Right cardiac atrium (tissue), 5 donors: ENCODE results near the gene SEPTIN7. TPM values are rescaled to one million over a fixed set of nuclear protein-coding genes. Genes with fewer than 3 reads are reported as not detected.
A peak's percentile ranks its signal among the peaks of the same experiment; 100 is the strongest.

Experiments
- ATAC-seq, 2 donors: fragments of 200-7000 bp; cut with Tn5 transposase; one replicate each; pipeline versions ENCODE4 v1.8.0 to v1.9.1; 2020; ENCODE audit warnings: moderate library complexity in 2 of 2, mild to moderate bottlenecking in 1 of 2
- DNase-seq, 3 donors: peaks; one replicate each; pipeline ENCODE4 v3.0.0-alpha.2; 2020
- H3K27ac ChIP-seq: one replicate; pipeline ENCODE4 v1.5.1; 2013; ENCODE audit warnings: mild to moderate bottlenecking, low read length, control low read depth, moderate library complexity
- H3K27me3 ChIP-seq: one replicate; pipeline ENCODE4 v1.6.1; 2013; ENCODE audit not compliant: control insufficient read depth, insufficient read depth
- H3K4me1 ChIP-seq: one replicate; pipeline ENCODE4 v1.6.1; 2013; ENCODE audit warnings: low read length; ENCODE audit not compliant: control insufficient read depth, insufficient read depth
- H3K4me3 ChIP-seq: one replicate; pipeline ENCODE4 v1.5.1; 2013; ENCODE audit warnings: low read length, control low read depth
- H3K9me3 ChIP-seq: one replicate; pipeline ENCODE4 v1.6.1; 2013; ENCODE audit warnings: low read length; ENCODE audit not compliant: control insufficient read depth
- WGBS: extraction: QIAGEN DNeasy Blood & Tissue Kit; methylation state at CpG from one replicate; pipeline ENCODE4 v1.1.7; 2013; 5-methylcytosine and 5-hydroxymethylcytosine counted together
- intact Hi-C, 4 donors: fragments of 100-400 bp; cut with DNase I; formaldehyde crosslinking; loops; one replicate each; pipeline versions ENCODE4 v1.11.0 to v1.14.0; 2022 to 2023
- polyA plus RNA-seq: library from polyadenylated mRNA; stranded (reverse); fragments of 200-250 nt; gene quantifications from one replicate; pipeline ENCODE4 v1.2.3, GENCODE V29; 2013
- total RNA-seq, 4 donors: library from RNA; stranded (reverse); fragmentation: NEBNext Ultra II Directional; extraction: Animal tissue kit (Norgen Biotek cat#: 25700); gene quantifications; one replicate each; pipeline ENCODE4 v1.2.1, GENCODE V29; 2021
- donor health status: healthy with polysubstance abuse.
- donor health status: DM: no; HTN: yes; CAD: no.
- donor health status: DM: no; HTN: no; CAD: no.
- donor health status: DM: no; HTN: yes; CAD: no; lungs with severe emphysema.
- donor health status: DM: yes; HTN: yes; CAD: no.

Gene SEPTIN7
- total and polyA plus RNA-seq, 5 donors, result 189 to 225 (median 211) TPM

- intact Hi-C loops, result no loop called here
- 86% methylated on average over 2 of the region's 2 CpGs for WGBS
- ATAC-seq, result no peak
Measured at GRCh38 chr7:35785250-35785649, 15.6 kb upstream of the SEPTIN7 start.

GRCh38 chr7:35787925-35788324 is 12.9 kb upstream of the SEPTIN7 start:
- ATAC-seq (no peak), DNase-seq (no peak)
- H3K4me1 ChIP-seq, result peaks cover 2% of the 10 kb centered on the region
- H3K9me3 ChIP-seq, result no peaks in the 10 kb centered on the region
- WGBS, result 66% methylated on average over 2 of the region's 2 CpGs
- no peak overlapping the region for H3K4me3 ChIP-seq
- no peak overlapping the region for H3K27ac ChIP-seq
- intact Hi-C loops, result no loop called here
- H3K27me3 ChIP-seq, result no peaks in the 10 kb centered on the region

More at GRCh38 chr7:35785250-35785649, 15.6 kb upstream of the SEPTIN7 start:
- peaks cover 2% of the 10 kb centered on the region for H3K4me1 ChIP-seq
- H3K27me3 ChIP-seq, result no peaks in the 10 kb centered on the region
- no peak overlapping the region for H3K27ac ChIP-seq
- DNase-seq, result no peak
- H3K4me3 ChIP-seq, result no peak overlapping the region
- no peaks in the 10 kb centered on the region for H3K9me3 ChIP-seq

- Histone ChIP-seq H3K27me3 (no peaks in the 10 kb centered on the region), H3K27ac (no peak overlapping the region), H3K9me3 (no peaks in the 10 kb centered on the region), H3K4me3 (no peak overlapping the region), H3K4me1 (no peaks in the 10 kb centered on the region)
- DNase-seq, result no peak
- peak; percentile 72 to 76 for ATAC-seq
- 40% methylated on average over 1 of the region's 1 CpG for WGBS
- intact Hi-C loops, result no loop called here
Measured at GRCh38 chr7:35792472-35792871, 8.4 kb upstream of the SEPTIN7 start.

- intact Hi-C loops, result no loop called here
- 28% methylated on average over 4 of the region's 4 CpGs for WGBS
- peak overlapping the region; percentile 86 for H3K27ac ChIP-seq
- H3K4me1 ChIP-seq, result no peaks in the 10 kb centered on the region
- DNase-seq (peak in 1 of 3 donors; percentile 13), ATAC-seq (peak; percentile 91 to 95)
- H3K4me3 ChIP-seq, result no peak overlapping the region
- H3K9me3 ChIP-seq, result no peaks in the 10 kb centered on the region
- no peaks in the 10 kb centered on the region for H3K27me3 ChIP-seq
Measured at GRCh38 chr7:35792873-35793489, 7.9 kb upstream of the SEPTIN7 start.

GRCh38 chr7:35797311-35797710 is 3.5 kb upstream of the SEPTIN7 start:
- 88% methylated on average over 5 of the region's 5 CpGs for WGBS
- Histone ChIP-seq H3K27me3 (no peaks in the 10 kb centered on the region), H3K9me3 (no peaks in the 10 kb centered on the region), H3K4me1 (no peaks in the 10 kb centered on the region), H3K4me3 (no peak overlapping the region), H3K27ac (no peak overlapping the region)
- intact Hi-C loops, result no loop called here
- ATAC-seq (no peak), DNase-seq (no peak)

- DNase-seq, result peak; percentile 92 to 95 (median 95)
- Histone ChIP-seq H3K9me3 (no peaks in the 10 kb centered on the region), H3K27ac (peak overlapping the region; percentile 89), H3K27me3 (no peaks in the 10 kb centered on the region), H3K4me3 (peak overlapping the region; percentile 84), H3K4me1 (peaks cover 5% of the 10 kb centered on the region)
- intact Hi-C loops, result loop anchor here (5.0 to 10.0 kb wide), 6 partner anchors 38 to 105 kb away; no protein-coding TSS in a partner anchor
- ATAC-seq, result peak; percentile 81 to 84
- WGBS, result 1% methylated on average over 37 of the region's 37 CpGs
Measured at GRCh38 chr7:35799846-35800717, 775 bp upstream of the SEPTIN7 start.

- Histone ChIP-seq H3K9me3 (no peaks in the 10 kb centered on the region), H3K27me3 (no peaks in the 10 kb centered on the region), H3K4me3 (peak overlapping the region; percentile 69), H3K27ac (peak overlapping the region; percentile 85), H3K4me1 (peaks cover 7% of the 10 kb centered on the region)
- under 1% methylated on average over 70 of the region's 70 CpGs for WGBS
- ATAC-seq (peak; percentile 63 to 71), DNase-seq (peak; percentile 75 to 89 (median 89))
- intact Hi-C loops, result loop anchor here (5.0 to 10.0 kb wide), 6 partner anchors 39 to 103 kb away; no protein-coding TSS in a partner anchor
Measured at GRCh38 chr7:35801392-35802101, 690 bp downstream of the SEPTIN7 start.

- H3K27me3 ChIP-seq, result no peaks in the 10 kb centered on the region
- H3K4me3 ChIP-seq, result peak overlapping the region; percentile 69
- no peak for ATAC-seq
- no peaks in the 10 kb centered on the region for H3K9me3 ChIP-seq
- H3K27ac ChIP-seq, result no peak overlapping the region
- peaks cover 7% of the 10 kb centered on the region for H3K4me1 ChIP-seq
- WGBS, result under 1% methylated on average over 4 of the region's 4 CpGs
- intact Hi-C loops, result loop anchor here (5.0 to 10.0 kb wide), 6 partner anchors 40 to 103 kb away; no protein-coding TSS in a partner anchor
- DNase-seq, result no peak
Measured at GRCh38 chr7:35802102-35802466, 1.2 kb downstream of the SEPTIN7 start.

- Histone ChIP-seq H3K27ac (no peak overlapping the region), H3K4me1 (peaks cover 7% of the 10 kb centered on the region), H3K27me3 (no peaks in the 10 kb centered on the region), H3K9me3 (no peaks in the 10 kb centered on the region), H3K4me3 (peak overlapping the region; percentile 69)
- DNase-seq, result no peak
- WGBS, result 8% methylated on average over 3 of the region's 3 CpGs
- intact Hi-C loops, result loop anchor here (5.0 to 10.0 kb wide), 6 partner anchors 40 to 102 kb away; no protein-coding TSS in a partner anchor
- no peak for ATAC-seq
Measured at GRCh38 chr7:35802649-35803048, 1.8 kb downstream of the SEPTIN7 start.

GRCh38 chr7:35804231-35804970 is 3.5 kb downstream of the SEPTIN7 start:
- intact Hi-C loops, result loop anchor here (5.0 to 10.0 kb wide), 6 partner anchors 42 to 100 kb away; no protein-coding TSS in a partner anchor
- Histone ChIP-seq H3K9me3 (no peaks in the 10 kb centered on the region), H3K4me1 (peaks cover 7% of the 10 kb centered on the region), H3K27ac (no peak overlapping the region), H3K27me3 (no peaks in the 10 kb centered on the region), H3K4me3 (no peak overlapping the region)
- 90% methylated on average over 10 of the region's 10 CpGs for WGBS
- DNase-seq (no peak), ATAC-seq (no peak)
